SH-SY5Y (cell line): ENCODE results near the gene C12orf76.

Experiments
- GATA2 ChIP-seq: IDR thresholded peaks from 2 replicates; pipeline ENCODE4 v1.6.1; 2011; ENCODE audit warnings: mild to moderate bottlenecking, low read depth, low read length
- GATA3 ChIP-seq: IDR thresholded peaks from 2 replicates; pipeline ENCODE4 v1.6.1; 2011; ENCODE audit warnings: low read depth, mild to moderate bottlenecking, low read length, moderate library complexity

- TF ChIP-seq GATA2 = no peak
- TF ChIP-seq GATA3 = no peak
These were observed 903 bp downstream of the C12orf76 start for GRCh38 chr12:110047297-110047940.
